Nucleus accumbens (tissue), 56 donors: ENCODE data around the gene TAS1R3.
"Not testable (repeated sequence)": the region's sequence is repeated elsewhere in the genome, so short reads cannot be mapped to it uniquely, and the experiment has no call there.

Experiments
- DNase-seq, 56 donors: peaks; one replicate each; lab custom pipeline; 2025; lab: John Stamatoyannopoulos, UW

The TAS1R3 gene

DNA sequence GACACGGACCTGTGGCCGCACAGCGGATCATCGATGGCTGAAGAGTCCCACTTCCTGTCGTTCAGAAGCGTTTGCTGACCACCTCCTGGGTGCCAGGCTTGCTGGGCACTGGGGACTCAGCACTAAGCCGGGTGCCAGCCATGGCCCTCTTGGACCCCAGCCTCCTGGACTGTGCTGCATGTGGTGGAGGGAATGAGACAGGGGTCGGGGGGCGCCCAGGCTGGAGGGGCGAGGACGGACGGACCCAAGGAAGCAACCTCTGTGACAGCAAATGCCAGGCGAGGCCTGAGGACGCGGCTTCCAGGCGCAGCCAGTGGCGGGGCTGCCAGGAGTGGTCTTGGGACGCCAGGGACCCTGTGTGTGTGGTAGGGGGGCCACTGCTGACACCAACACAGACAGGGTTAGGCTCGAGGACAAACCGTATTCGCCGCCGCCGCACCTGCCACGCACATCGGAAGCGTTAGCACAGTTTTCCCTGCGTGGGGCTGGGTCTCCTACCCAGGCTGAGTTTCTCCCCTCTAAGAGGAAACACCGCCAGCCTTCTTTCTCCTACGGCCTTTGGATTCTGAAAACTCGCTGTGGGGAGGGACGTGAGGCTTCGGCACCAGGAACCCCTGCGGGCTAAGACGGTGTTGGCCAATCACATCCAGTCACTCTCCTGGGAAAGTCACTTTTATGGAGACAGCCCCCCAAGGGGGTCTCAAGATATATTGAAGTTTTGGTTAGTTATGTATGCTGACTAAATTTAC is 30.3 kb downstream of the TAS1R3 start:
- DNase-seq, result no peak

DNA sequence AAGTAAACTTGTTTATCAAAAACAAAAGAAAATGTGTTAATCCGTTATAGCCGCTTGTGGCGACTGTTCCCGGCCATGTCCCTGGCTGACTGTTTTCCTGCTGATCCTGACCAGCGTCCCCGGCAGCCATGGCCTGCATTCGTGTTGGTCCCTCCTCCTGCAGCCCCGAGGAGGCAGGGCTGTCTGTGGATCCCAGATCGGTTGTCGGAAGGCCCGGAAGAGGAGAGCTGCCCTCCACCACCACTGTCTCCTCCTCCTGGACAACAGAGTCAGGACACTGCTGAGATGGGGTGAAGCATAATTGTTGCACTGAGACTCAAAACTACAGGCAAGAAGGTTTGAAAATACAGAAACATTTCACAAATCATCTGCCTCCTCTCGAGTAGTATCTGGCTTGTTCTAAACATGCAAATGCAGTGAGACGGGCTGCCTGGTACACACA is 30.9 kb downstream of the TAS1R3 start:
- DNase-seq, result no peak

DNA sequence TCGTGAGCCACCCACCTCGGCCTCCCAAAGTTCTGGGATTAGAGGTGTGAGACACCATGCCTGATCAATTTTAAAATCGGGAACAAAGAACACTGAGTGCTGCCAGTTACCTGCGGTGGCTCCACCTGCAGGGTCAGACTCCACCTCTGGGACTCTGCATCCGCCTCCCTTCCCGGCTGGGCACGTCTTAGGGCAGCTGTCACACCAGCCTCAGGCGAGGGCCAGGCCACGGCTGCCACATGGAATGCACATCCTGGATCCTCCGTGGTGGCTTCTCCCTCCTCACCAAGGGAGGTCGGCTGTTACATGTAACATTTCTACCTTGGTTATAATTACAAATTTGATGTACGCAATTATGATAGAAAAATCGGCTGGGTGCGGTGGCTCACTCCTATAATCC is 33.2 kb downstream of the TAS1R3 start:
- DNase-seq, result no peak

DNA sequence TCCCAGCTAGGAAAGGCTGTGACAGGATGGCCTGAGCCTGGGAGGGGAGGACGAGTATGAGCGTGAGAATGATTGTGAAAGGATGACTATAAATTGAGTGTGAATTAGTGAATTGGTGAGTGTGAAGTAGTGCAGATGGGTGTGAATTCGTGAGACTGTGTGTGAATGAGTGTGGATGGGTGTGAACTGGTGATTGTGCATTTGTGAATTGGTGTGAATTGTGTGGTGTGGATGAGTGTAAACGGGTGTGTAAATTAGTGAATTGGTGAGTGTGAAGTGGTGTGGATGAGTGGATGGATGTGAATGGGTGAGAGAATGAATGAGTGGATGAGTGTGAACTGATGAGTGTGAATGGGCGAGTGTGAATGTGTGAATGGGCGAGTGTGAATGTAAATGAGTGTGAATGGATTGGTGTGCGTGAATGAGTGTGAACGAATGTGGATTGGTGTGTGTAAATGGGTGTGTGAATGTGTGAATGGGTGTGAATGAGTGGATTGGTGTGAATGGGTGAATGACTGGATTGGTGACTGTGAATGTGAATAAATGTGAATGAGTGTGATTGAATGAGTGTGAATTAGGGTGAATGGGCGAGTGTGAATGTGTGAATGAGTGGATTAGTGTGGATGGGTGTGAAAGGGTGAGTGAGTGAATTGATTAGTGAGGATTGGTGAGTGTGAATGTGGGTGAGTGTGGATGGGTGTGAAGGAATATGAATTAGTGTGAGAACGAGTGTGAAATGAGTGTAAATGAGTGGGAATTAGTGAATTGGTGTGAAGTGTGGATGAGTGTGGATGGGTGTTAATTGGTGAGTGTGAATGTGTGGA is 35.0 kb downstream of the TAS1R3 start:
- DNase-seq, result no peak

DNA sequence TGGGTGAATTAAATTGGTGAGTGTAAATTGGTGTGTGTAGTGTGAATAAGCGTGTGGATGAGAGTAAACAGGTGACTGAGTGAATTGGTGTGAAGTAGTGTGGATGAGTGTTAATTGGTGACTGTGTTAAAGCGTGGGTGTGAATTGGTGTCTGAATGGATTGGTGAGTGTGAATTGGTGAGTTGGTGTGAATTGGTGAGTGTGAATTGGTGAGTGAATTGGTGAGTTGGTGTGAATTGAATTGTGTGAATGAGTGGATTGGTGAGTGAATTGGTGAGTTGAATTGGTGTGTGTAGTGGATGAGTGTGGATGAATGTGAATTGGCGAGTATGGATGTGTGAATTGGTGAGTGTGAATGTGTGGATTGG is 35.6 kb downstream of the TAS1R3 start:
- DNase-seq, result no peak

DNA sequence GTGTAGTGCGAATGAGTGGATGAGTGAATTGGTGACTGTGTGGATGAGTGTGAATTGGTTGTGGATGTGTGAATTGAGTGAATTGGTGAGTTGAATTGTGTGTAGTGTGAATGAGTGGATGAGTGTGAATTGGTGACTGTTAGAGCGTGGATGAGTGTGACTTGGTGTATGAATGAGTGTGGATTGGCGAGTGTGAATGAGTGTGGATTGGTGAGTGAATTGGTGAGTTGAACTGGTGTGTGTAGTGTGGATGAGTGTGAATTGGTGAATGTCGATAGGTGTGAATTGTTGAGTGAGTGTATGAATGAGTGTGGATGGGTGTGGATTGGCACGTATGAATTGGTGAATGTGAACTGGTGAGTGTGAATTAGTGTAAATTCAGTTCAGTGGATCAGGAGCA is 36.2 kb downstream of the TAS1R3 start:
- no peak for DNase-seq

DNA sequence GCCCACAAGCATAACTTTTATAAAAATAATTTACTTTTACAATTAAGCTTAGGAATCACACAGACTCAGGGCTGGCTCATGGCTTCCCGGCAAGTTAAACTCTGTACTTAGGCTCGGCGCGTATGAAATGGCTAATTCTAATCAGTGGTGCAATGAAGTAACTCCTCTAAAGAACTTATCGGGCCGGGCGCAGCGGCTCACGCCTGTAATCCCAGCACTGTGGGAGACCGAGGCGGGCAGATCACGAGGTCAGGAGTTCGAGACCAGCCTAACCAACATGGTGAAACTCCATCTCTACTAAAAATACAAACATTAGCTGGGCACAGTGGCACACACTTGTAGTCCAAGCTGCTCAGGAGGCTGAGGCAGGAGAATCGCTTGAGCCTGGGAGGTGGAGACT is 39.0 kb downstream of the TAS1R3 start:
- DNase-seq, result not testable (repeated sequence)

DNA sequence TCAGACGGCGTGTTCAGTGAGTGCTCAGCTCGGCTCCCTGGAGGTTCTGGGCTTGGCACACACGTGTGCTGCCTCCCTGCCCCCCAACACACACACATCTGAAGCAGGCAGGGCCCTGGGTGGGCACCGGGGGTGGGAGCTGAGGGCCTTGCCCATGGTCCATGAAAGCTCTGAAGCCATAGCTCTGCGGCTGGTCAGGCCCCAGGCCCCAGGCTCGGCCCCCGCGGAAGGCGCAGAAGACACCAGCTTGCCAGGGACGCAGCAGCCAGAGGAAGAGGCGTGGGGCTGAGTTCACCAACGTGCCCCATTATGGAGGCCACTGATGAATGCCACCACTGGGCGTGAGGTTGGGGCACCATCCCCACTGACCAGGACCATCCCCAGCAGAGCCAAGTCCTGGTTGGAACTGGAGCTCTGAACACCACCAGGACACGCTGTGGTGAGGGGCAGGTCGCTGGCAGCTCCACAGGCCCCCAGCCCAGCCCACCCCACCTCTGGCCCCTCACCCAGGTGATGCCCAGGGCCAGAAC is 39.8 kb downstream of the TAS1R3 start:
- no peak for DNase-seq

DNA sequence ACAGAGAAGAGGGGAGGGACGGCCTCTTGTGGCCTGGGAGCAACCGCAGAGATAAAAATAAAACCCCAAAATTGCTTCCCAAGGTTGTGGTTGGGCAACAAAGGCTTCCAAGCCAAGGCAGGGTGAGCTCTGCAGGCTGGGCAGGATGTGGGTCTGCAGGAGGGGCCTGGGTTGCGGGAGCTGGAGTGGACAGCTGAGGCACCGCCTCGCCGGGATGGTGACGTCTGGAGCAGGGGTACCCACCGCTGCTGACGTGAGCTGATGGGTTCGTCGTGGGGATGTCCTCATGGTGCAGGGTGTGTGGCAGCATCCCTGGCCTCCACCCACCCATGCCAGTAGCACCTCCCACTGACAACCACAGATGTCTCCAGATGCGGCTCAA is 40.3 kb downstream of the TAS1R3 start:
- DNase-seq, result no peak

DNA sequence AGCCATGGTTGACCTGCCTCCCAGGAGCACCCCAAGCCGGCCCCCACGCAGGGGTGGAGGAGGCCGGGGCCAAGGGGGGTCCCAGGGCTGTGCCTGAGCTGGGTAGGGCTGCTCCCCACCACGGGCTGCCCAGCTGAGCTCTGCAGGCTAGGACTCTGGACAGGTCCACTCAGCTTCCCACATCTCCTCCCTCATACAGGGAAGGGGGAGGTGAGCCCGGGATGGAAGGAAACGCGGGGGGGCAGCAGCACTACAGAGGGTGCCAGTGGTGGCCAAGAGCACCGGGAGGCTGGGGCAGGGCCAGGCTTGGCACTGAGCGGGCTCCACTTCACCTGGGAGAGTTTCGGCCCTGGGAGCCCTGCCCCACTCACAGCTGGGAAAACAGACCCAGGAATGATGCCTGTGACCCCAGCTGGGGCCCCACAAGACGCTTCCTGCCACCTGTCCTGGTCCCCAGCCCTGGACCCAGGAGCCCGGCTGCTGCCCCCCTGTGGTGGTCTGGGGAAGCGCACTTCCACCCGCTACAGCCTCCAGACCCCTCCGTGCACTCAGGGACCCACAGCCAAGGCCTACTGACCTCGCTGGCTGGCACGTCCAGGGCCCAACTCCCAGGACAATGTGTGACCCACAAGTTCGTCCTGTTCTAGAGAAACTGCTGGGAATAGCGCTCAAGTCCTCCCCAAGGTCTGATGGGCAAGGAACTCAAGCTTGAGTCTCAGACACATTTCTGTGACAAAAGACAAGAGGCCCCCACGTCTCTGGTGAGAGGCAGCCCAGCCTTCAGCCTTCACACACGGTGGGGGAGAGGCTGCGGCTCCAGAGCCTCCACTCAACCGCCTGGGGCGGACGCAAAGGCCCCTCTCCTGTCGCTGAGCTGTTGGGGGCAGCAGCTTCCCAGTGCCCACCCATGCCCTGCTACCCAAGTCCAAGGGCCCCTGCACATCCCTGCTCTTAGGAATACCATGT is 40.9 kb downstream of the TAS1R3 start:
- peak in 28 of 56 donors; percentile 10 to 71 (median 32) for DNase-seq

DNA sequence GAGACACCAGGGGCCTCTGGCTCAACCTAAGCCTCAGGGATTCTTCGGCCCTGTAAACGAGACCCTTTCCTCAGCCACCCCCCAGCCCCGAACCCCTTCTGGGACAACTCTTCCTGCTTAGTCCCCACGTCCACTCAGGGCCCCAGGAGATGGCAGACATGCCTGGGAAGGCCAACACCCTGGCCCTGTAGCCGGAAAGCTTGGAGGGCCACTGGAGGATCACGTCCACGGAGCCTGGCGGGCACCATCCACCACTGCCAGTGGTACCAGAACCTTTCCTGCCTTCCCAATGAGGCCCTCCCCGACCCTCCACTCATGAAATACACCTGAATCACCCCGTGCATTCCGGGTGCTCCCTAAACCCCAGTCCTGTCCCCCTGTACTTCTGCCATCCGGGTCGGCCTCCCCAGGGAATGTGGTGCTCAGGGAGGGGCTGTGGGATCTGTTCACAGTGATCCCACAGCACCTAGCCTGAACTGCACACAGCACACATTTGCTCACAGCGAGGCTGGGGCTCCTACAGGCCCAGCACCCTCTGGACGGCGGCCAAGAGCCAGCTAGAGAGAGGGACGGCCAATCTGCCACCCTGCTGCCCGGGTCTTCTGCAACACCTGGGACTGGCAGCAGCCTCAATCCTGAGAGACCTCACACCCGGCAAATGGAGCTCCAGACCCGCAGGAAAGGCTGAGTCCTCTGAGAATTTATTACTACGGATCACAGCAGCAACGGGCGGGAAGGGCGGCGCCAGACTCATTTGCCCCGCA is 42.2 kb downstream of the TAS1R3 start:
- no peak for DNase-seq

DNA sequence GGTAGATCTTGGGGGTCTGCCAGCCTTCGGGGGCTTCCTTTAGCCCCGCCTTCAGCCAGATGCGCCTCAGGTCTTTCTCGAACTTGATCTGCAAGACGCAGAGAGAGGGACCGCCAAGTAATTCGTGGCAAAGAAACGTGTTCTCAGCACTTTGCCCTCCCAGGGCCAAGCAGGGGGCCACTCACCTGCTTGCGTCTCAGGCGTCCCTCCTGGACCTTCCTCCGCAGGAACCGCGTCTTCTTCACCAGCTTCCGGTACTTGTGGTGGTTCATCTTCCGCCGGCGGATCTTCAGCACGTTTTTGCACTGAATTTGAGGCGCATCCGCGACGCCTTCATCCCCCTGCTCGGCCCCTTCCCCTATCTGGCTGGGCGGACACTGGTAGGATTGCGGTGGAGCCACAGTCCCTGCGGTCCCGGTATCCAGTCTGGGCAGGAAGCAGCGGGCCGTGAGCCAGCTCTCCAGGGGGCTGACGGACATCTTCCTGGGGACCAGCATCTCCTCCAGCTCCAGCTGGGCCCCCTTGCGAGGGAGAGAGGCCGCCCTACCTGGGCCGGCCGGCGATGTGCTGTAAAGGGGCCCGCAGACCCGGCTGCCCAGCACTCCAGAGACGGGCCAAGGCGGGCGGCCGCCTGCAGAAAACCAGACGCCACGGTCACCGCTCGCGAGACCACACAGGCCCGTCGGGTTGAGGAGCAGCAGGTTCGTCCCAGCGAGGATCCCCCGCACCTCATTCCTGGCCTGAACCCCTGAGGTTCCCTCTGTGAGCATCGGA is 42.9 kb downstream of the TAS1R3 start:
- no peak for DNase-seq

DNA sequence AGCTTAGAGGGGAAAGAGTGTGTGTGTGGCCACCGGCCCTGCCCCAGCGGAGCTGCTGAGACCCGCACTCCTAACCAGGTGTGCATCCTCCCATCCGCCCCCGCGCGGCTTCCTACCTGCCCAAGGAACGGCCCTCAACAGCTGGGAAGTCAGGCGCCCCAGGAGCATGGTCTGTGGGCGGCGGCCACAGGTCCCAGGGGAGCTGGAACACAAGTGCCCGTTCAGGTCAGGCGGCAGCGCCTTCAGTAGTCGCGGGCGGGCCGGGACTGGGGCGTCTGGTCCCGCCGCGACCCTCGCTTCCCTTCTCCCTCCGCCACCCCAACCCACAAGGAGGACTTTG is 43.5 kb downstream of the TAS1R3 start:
- no peak for DNase-seq

DNA sequence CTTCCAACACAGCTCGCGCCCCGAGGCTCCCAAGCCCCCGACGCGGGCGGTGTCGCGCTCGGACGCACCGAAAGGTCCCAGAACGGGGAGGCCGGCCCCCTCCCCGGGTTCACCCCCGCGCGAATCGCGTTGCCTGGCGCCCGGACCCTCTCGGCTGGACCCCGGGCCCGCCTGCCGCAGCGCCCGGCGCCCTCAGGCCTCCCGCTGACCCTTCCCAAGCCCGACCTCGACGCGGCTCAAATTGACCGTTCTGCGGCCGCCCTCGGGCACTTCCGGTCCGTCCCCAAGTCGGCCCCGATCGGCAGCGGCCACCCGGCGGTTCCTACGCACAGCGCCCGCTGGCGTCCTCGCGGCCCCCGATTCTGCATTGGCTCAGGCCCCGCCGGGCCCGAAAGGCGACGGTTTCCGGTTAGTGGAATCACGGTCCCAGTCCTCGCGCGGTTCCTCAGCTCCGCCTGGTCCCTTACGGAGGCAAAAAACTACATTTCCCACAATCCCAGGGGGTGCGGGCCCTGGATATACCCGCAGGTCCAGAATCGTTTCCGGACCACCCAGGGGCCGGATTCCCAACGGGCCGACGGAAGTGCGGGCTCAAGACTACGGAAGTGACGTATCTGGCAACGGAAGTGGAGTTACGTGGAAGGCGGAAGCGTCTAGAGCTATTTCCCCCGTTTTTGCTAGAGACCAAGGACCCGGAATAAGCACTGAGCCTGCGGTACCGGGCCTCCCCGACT is 44.0 kb downstream of the TAS1R3 start, which contains the start of gene AURKAIP1:
TSS of gene AURKAIP1 (minus strand) at position 279 of the 734 bp plus-strand sequence. CDS start 451 bp downstream, outside the sequence.
- peak; percentile 81 to 100 (median 98) for DNase-seq

DNA sequence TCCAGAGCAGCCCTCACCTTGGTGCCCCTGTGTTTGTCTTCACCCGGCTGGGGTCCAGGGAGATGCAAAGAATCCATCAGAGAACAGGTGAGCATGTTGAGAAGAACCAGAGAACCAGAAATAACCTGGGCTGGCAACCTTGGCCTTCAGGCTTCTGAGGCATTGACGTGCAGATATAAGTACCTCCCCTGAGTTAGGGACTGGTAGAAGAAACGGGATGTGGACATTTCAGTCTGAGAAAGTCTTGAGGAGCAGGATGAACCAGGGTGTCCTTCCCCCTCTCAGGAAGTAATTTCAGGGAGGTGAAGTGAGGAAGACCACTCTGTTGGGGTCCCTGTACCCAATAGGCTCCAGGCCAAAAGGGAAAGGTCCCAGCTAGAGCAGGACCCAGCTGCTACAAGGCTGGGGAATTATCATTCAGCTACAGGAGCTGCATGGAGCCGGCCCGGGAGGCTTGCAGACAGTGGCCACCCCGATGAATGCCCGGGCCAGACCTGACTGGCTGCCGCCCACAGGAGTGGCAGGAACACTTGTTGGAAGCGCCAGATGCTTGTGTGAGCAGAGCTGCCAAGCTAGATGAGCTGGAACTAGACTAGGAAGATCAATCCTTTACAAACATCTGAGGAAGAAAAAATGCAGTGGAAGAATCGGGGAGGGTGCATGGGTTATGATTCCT is 45.6 kb downstream of the TAS1R3 start:
- no peak for DNase-seq

DNA sequence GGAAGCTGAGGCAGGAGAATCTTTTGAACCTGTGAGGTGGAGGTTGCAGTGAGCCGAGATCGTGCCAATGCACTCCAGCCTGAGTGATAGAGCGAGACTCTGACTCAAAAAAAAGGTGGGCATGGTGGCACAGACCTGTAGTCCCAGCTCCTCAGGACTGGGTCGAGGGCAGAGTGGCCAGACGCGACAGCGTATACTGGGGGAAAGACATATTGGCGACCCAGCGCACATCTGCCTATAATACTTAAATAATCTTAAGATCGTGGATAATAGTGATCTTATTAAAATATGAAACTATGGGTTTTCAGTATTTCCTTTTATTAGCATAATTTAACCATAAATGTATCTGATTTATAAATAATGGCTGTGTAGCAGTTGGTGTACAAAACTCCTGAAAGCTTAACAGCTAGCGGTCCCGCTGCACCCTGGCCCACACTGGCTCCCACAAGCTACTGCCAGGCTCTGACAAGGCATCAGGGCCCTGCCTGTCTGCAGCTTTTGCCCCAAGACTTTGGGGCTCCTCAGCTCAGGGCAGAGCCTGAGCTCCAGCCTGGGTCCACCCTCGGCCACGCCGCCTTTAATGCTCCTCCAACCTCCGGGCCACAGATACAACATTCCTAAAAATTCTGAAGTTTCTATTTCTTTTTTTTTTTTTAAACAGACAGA is 46.6 kb downstream of the TAS1R3 start:
- DNase-seq, result no peak

DNA sequence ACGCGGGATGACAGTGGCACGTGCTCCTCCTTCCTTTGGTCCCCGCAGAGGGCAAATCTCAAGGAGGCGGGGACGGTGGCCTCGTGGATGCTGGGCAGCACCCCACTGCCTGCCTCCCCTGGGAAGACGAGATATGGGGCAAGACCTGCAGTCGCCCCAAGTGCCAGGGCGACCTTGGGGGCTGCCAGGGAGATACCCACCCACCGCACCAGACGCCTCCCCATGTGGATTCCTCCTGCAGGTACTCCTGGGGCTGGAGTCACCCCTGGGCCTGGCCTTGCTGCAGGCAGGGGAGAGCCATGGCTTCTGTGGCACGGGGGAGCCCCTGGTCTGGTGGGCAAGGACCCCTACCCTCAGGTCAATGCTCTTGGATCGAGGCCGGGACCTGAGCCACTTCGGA is 49.8 kb downstream of the TAS1R3 start:
- no peak for DNase-seq
